Osteoblast (primary cell): Measurements from ENCODE around the gene MYO10. TPM values are rescaled to one million over a fixed set of nuclear protein-coding genes. Genes with fewer than 3 reads are reported as not detected.

Experiments
- DNase-seq: peaks from one replicate; pipeline ENCODE4 v3.0.0; 2011; ENCODE audit warnings: low spot score, mixed read lengths; ENCODE audit not compliant: insufficient read length; ENCODE audit errors: missing footprints
- H2AFZ ChIP-seq: 2 replicates; pipeline ENCODE4 v1.6.0; 2011; ENCODE audit warnings: mild to moderate bottlenecking, low read length
- H3K27ac ChIP-seq: 2 replicates; pipeline ENCODE4 v1.5.1; 2011; ENCODE audit warnings: mild to moderate bottlenecking, low read depth, low read length, moderate library complexity
- H3K27me3 ChIP-seq: 2 replicates; pipeline ENCODE4 v1.6.0; 2012; ENCODE audit warnings: mild to moderate bottlenecking, control low read depth, inconsistent platforms, low read length, moderate library complexity; ENCODE audit not compliant: insufficient read depth
- H3K36me3 ChIP-seq: 2 replicates; pipeline ENCODE4 v1.5.1; 2011; ENCODE audit warnings: mild to moderate bottlenecking, low read length, control low read depth, moderate library complexity; ENCODE audit not compliant: insufficient read depth
- H3K4me1 ChIP-seq: 2 replicates; pipeline ENCODE4 v1.5.1; 2011; ENCODE audit warnings: mild to moderate bottlenecking, low read length, control low read depth, moderate library complexity; ENCODE audit not compliant: insufficient read depth
- H3K4me2 ChIP-seq: 2 replicates; pipeline ENCODE4 v1.6.0; 2011; ENCODE audit warnings: mild to moderate bottlenecking, low read length; ENCODE audit not compliant: insufficient read depth
- H3K4me3 ChIP-seq: fragments of 200-600 bp; sonication (generic); 3 replicates; pipeline ENCODE4 v1.5.1; 2012; ENCODE audit warnings: mild to moderate bottlenecking, low read length, inconsistent platforms; ENCODE audit not compliant: insufficient read depth
- H3K79me2 ChIP-seq: 2 replicates; pipeline ENCODE4 v1.6.0; 2012; ENCODE audit warnings: mild to moderate bottlenecking, low read length, control low read depth, inconsistent platforms; ENCODE audit not compliant: insufficient read depth
- H3K9me3 ChIP-seq: 2 replicates; pipeline ENCODE4 v1.5.1; 2011; ENCODE audit warnings: low read depth, low read length, control low read depth
- H4K20me1 ChIP-seq: 2 replicates; pipeline ENCODE4 v1.6.0; 2012; ENCODE audit warnings: mild to moderate bottlenecking, low read length, control low read depth; ENCODE audit not compliant: insufficient read depth
- total RNA-seq: library from RNA; depleted of rRNA; stranded (reverse); fragments of >200 nt; gene quantifications from 2 replicates; pipeline ENCODE4 v1.2.3, GENCODE V29; 2012
- TF ChIP-seq, protein P1 (sequence below): IDR thresholded peaks from 2 replicates; pipeline ENCODE4 v1.5.1; 2011; ENCODE audit warnings: mild to moderate bottlenecking, low read depth, low read length, moderate library complexity; ENCODE audit errors: extremely low read depth

MYO10 gene
- total RNA-seq, 1 donor, result 40.9 TPM

DNA sequence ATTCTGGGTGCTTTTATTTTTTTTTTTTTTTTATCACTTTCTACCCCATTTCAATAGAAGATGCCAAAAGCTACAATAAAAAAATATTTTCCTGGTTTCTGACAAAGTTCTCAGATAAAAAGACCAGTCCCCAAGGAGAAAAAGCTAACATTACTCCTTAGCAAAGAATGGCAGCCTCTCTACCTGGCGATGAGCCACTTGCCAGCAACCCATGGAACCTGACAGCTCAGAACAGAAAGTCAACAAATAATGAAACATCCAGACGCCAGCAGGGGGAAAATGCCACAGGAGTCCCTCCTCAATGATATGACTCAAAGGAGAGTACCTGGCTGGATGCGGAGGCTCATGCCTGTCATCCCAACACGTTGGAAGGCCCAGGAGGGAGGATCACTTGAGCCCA lies 123.2 kb downstream of the MYO10 start:
- no peak overlapping the region for H2AFZ ChIP-seq
- peak; percentile 90 for DNase-seq
- no peak overlapping the region for H3K4me3 ChIP-seq
- peaks cover 35% of the 10 kb centered on the region for H3K4me1 ChIP-seq
- TF ChIP-seq, protein P1, sequence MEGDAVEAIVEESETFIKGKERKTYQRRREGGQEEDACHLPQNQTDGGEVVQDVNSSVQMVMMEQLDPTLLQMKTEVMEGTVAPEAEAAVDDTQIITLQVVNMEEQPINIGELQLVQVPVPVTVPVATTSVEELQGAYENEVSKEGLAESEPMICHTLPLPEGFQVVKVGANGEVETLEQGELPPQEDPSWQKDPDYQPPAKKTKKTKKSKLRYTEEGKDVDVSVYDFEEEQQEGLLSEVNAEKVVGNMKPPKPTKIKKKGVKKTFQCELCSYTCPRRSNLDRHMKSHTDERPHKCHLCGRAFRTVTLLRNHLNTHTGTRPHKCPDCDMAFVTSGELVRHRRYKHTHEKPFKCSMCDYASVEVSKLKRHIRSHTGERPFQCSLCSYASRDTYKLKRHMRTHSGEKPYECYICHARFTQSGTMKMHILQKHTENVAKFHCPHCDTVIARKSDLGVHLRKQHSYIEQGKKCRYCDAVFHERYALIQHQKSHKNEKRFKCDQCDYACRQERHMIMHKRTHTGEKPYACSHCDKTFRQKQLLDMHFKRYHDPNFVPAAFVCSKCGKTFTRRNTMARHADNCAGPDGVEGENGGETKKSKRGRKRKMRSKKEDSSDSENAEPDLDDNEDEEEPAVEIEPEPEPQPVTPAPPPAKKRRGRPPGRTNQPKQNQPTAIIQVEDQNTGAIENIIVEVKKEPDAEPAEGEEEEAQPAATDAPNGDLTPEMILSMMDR, result peak; percentile 24
- H3K27me3 ChIP-seq, result no peaks in the 10 kb centered on the region
- H4K20me1 ChIP-seq, result peaks cover 26% of the 10 kb centered on the region
- H3K9me3 ChIP-seq, result no peaks in the 10 kb centered on the region
- peaks cover 12% of the 10 kb centered on the region for H3K36me3 ChIP-seq
- peak overlapping the region; percentile 76 for H3K27ac ChIP-seq
- peaks cover 74% of the 10 kb centered on the region for H3K79me2 ChIP-seq
- H3K4me2 ChIP-seq, result peak overlapping the region; percentile 23

DNA sequence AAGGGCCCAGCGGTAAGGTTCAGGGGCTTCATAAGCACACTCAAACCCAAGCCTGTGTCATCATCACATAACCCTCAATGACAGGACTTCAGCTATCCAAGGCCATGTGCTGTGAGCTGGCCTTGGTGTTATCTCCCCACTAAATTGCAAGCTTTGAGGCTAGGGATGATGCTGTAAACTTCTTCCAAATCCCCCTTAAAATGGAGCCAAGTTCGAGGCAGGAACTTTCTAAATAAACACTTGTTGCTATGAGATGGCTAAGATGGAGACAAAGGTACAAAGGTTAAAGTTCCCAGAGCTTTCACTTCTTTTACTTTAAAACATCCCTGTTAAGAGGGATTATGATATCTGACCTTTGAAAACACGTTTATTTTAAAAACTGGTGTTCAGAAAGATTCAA lies 123.6 kb downstream of the MYO10 start:
- H4K20me1 ChIP-seq, result peaks cover 30% of the 10 kb centered on the region

DNA sequence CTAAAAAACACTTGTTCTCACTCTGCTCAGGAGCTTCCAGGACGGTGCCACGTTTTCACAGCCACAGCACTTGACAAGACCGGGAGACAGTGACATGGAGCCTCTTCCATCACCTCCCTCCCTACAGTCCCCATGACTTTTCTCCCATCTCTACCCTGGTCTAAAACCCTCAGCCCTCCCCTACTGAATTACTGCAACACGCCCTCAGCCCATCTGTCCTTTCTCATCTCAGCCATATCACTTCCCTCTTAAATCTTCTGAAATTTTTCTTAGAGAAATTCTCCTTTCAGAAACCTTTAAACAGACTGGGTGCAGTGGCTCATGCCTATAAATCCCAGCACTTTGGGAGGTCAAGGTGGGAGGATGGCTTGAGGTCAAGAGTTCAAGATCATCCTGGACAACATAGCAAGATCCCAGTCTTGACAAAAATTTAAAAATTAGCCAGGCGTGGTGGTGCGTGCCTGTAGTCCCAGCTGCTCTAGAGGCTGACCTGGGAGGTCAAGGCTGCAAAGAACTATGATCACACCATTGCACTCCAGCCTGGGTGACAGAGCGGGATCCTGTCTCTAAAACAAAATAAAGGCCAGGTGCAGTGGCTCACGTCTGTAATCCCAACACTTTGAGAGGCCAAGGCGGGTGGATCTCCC lies 125.8 kb downstream of the MYO10 start:
- H2AFZ ChIP-seq, result peak overlapping the region; percentile 36
- peak overlapping the region; percentile 83 for H3K27ac ChIP-seq
- peak overlapping the region; percentile 49 for H3K4me3 ChIP-seq
- H3K36me3 ChIP-seq, result peaks cover 7% of the 10 kb centered on the region
- peaks cover 82% of the 10 kb centered on the region for H3K79me2 ChIP-seq
- H3K9me3 ChIP-seq, result no peaks in the 10 kb centered on the region
- no peaks in the 10 kb centered on the region for H3K27me3 ChIP-seq
- DNase-seq, result no peak
- TF ChIP-seq, protein P1, result no peak
- peaks cover 35% of the 10 kb centered on the region for H4K20me1 ChIP-seq
- H3K4me1 ChIP-seq, result peaks cover 35% of the 10 kb centered on the region
- peak overlapping the region; percentile 85 for H3K4me2 ChIP-seq

More for the DNA sequence above, 123.6 kb downstream of the MYO10 start:
- TF ChIP-seq, protein P1, result no peak
- Histone ChIP-seq H3K36me3 (peaks cover 9% of the 10 kb centered on the region), H3K9me3 (no peaks in the 10 kb centered on the region), H2AFZ (no peak overlapping the region), H3K4me3 (no peak overlapping the region), H3K27ac (peak overlapping the region; percentile 76), H3K27me3 (no peaks in the 10 kb centered on the region), H3K4me1 (peaks cover 35% of the 10 kb centered on the region), H3K79me2 (peaks cover 74% of the 10 kb centered on the region), H3K4me2 (peak overlapping the region; percentile 23)
- DNase-seq, result no peak

DNA sequence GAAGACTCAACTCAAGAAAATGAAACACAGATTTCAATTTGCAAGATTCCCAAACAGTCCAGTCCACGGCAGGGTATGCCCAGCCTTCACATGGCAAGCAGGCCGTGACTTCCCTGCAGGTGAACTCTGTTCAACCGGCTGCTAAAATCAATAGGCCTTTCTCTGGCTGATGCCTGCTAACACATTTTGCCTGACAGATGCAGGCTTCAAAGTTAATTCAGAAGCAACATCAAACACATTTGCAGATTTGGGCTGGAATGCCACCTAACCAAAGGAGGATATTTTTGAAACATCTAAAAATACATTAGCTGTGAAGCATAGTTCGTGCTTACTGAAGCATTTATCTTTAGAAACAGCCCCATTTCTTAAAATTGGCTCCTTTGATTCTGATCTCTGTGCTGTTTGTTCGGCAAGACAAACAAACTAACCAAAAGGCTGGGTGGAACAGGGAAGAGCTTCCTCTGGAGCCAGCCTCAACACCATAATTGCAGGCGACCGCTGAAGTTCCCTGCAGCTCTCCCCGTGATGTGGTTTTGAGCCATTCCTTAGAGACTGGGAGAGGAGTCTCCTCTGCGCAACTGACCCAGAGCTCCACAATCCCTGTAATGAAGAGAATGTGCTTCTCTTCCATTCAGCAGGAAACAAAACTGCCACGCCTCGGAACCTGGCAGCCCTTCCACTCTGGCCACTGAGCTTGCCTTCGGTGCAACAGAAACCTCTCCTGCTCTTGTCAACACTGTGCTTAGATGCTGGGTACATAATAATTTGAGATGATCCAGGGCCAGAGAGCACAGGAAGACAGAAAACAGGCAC lies 126.5 kb downstream of the MYO10 start:
- H2AFZ ChIP-seq, result peak overlapping the region; percentile 36
- TF ChIP-seq, protein P1, result no peak

More for the DNA sequence above, 126.5 kb downstream of the MYO10 start:
- H3K36me3 ChIP-seq, result peaks cover 4% of the 10 kb centered on the region
- H3K27me3 ChIP-seq, result no peaks in the 10 kb centered on the region
- H3K4me1 ChIP-seq, result peaks cover 35% of the 10 kb centered on the region
- H3K9me3 ChIP-seq, result no peaks in the 10 kb centered on the region
- peaks cover 35% of the 10 kb centered on the region for H4K20me1 ChIP-seq
- H3K4me3 ChIP-seq, result peak overlapping the region; percentile 49
- H3K4me2 ChIP-seq, result peak overlapping the region; percentile 85
- peak overlapping the region; percentile 83 for H3K27ac ChIP-seq
- peak; percentile 84 for DNase-seq
- peaks cover 83% of the 10 kb centered on the region for H3K79me2 ChIP-seq
